22Rv1 (cell line): Measurements from ENCODE around the gene ZNF22.
A peak's percentile ranks its signal among the peaks of the same experiment; 100 is the strongest.

Source experiments
- H3K27ac ChIP-seq: fragments of 450-650 bp; 2 replicates; pipeline ENCODE4 v1.5.1; 2017
- CTCF ChIP-seq: fragments of 450-650 bp; IDR thresholded peaks from 2 replicates; pipeline ENCODE4 v1.5.1; 2017; ENCODE audit warnings: mild to moderate bottlenecking
- ZFX ChIP-seq: fragments of 450-650 bp; IDR thresholded peaks from 2 replicates; pipeline ENCODE4 v1.6.1; 2017; ENCODE audit warnings: antibody characterized with exemption, borderline replicate concordance

Gene ZNF22

GRCh38 chr10:45000752-45001380, at the start of gene ZNF22:
ZNF22 (plus strand) TSS chr10:45000923; CDS start chr10:45003369, 2,446 bp downstream.
- H3K27ac ChIP-seq = peak within 1 kb of the TSS; percentile 63
- peak; percentile 27 for TF ChIP-seq CTCF
- no peak for TF ChIP-seq ZFX

GRCh38 chr10:44951576-44952226, 49.0 kb upstream of the ZNF22 start:
- no peak overlapping the region for H3K27ac ChIP-seq
- no peak for TF ChIP-seq ZFX
- TF ChIP-seq CTCF = no peak

- H3K27ac ChIP-seq = no peak overlapping the region
- TF ChIP-seq CTCF (no peak), ZFX (no peak)
Measured at GRCh38 chr10:44952779-44953231, 47.9 kb upstream of the ZNF22 start.

GRCh38 chr10:44954042-44954441, 46.7 kb upstream of the ZNF22 start:
- H3K27ac ChIP-seq = no peak overlapping the region
- TF ChIP-seq CTCF = no peak
- TF ChIP-seq ZFX = no peak

- TF ChIP-seq ZFX = no peak
- TF ChIP-seq CTCF = no peak
- no peak overlapping the region for H3K27ac ChIP-seq
Measured at GRCh38 chr10:44954962-44955361, 45.8 kb upstream of the ZNF22 start.

- TF ChIP-seq ZFX = no peak
- TF ChIP-seq CTCF = no peak
- no peak overlapping the region for H3K27ac ChIP-seq
Measured at GRCh38 chr10:44955413-44956070, 45.2 kb upstream of the ZNF22 start.

- no peak for TF ChIP-seq ZFX
- no peak for TF ChIP-seq CTCF
Measured at GRCh38 chr10:44956226-44956625, 44.5 kb upstream of the ZNF22 start.

More at GRCh38 chr10:44956226-44956625, 44.5 kb upstream of the ZNF22 start:
- no peak overlapping the region for H3K27ac ChIP-seq
